ENCODE data around the gene CMSS1.

DNA sequence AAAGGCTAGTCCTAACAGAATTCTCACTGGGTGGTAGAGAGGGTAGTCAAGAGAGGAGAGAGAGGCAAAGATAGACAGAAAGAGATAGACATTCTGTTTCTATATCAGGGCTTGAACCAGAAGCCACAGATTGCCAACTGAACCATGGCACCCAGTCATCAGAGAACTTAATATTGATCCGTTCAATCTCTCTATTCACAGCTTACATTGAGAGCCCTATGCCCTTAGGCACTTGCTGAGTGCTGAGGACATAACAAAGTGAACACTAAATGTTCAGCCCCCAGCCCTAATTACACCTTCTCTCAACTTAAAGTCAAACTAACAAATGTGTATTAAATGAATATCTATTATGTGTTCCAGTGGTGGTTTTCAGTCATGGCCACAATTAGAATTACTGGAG is 172.5 kb downstream of the CMSS1 start:
- TF ChIP-seq, protein P1, sequence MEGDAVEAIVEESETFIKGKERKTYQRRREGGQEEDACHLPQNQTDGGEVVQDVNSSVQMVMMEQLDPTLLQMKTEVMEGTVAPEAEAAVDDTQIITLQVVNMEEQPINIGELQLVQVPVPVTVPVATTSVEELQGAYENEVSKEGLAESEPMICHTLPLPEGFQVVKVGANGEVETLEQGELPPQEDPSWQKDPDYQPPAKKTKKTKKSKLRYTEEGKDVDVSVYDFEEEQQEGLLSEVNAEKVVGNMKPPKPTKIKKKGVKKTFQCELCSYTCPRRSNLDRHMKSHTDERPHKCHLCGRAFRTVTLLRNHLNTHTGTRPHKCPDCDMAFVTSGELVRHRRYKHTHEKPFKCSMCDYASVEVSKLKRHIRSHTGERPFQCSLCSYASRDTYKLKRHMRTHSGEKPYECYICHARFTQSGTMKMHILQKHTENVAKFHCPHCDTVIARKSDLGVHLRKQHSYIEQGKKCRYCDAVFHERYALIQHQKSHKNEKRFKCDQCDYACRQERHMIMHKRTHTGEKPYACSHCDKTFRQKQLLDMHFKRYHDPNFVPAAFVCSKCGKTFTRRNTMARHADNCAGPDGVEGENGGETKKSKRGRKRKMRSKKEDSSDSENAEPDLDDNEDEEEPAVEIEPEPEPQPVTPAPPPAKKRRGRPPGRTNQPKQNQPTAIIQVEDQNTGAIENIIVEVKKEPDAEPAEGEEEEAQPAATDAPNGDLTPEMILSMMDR (IDR thresholded peaks at IDR 0.05 in 4 of 5, conservative IDR thresholded peaks at IDR 0.05 in 1 of 5): no peak
- TF ChIP-seq POLR2A (IDR thresholded peaks at IDR 0.05): no peak
